Thyroid gland (tissue), 4 donors: ENCODE data around the gene MEIS3. TPM values are rescaled to one million over a fixed set of nuclear protein-coding genes. Genes with fewer than 3 reads are reported as not detected.

ENCODE experiments used
- DNase-seq, 2 donors: peaks; one replicate each; pipeline ENCODE4 v3.0.0-alpha.2; 2019
- H3K27ac ChIP-seq, 3 donors: fragments of 200-600 bp; sonication (generic); 1 replicate in 2 of 3; 2 replicates in 1 of 3; pipeline ENCODE4 v1.5.1; 2016 to 2019; ENCODE audit warnings: mild to moderate bottlenecking in 1 of 3, moderate library complexity in 1 of 3
- H3K27me3 ChIP-seq: fragments of 200-600 bp; sonication (generic); one replicate; pipeline ENCODE4 v1.5.1; 2019
- H3K36me3 ChIP-seq, 2 donors: fragments of 200-600 bp; sonication (generic); one replicate each; pipeline ENCODE4 v1.5.1; 2016 to 2019
- H3K4me1 ChIP-seq, 2 donors: fragments of 200-600 bp; sonication (generic); one replicate each; pipeline ENCODE4 v1.5.1; 2017 to 2019
- H3K4me3 ChIP-seq, 3 donors: fragments of 200-600 bp; sonication (generic); replicated peaks in 1 of 3; 1 replicate in 2 of 3; 2 replicates in 1 of 3; pipeline ENCODE4 v1.5.1; 2016; ENCODE audit warnings: mild to moderate bottlenecking in 1 of 3
- H3K9me3 ChIP-seq: fragments of 200-600 bp; sonication (generic); one replicate; pipeline ENCODE4 v1.5.1; 2017
- CTCF ChIP-seq, 6 experiments: fragments of 200-600 bp in 3 of 6; fragments of 450-650 bp in 3 of 6; sonication (generic) in 3 of 6; IDR thresholded peaks; one replicate each; pipeline ENCODE4 v1.5.1; 2016 to 2019; ENCODE audit warnings: antibody characterized with exemption in 6 of 6, mild to moderate bottlenecking in 2 of 6, inconsistent platforms in 1 of 6, moderate library complexity in 1 of 6
- POLR2A ChIP-seq, 2 donors: fragments of 450-650 bp; IDR thresholded peaks; one replicate each; pipeline ENCODE4 v1.6.1; 2017; ENCODE audit warnings: antibody characterized with exemption in 2 of 2, mild to moderate bottlenecking in 2 of 2, moderate library complexity in 1 of 2
- WGBS, 2 donors: methylation state at CpG; one replicate each; pipeline ENCODE4 v1.1.5; 2017; 5-methylcytosine and 5-hydroxymethylcytosine counted together
- intact Hi-C: fragments of 100-400 bp; cut with DNase I; formaldehyde crosslinking; loops from one replicate; pipeline ENCODE4 v1.15.1; 2023
- total RNA-seq, 4 donors: library from RNA; depleted of rRNA; stranded (reverse); fragments of >200 nt; gene quantifications; one replicate each; pipeline ENCODE4 v1.2.3, GENCODE V29; 2016

MEIS3 gene
- total RNA-seq, 4 donors from 2014 or later, result 3.6 to 15.3 (median 6.1) TPM

GRCh38 chr19:47459477-47459876 lies 40.1 kb upstream of the MEIS3 start:
- DNase-seq, result no peak
- peaks cover 0 to 6% of the 10 kb centered on the region in 2 donors for H3K4me1 ChIP-seq
- no peak for TF ChIP-seq POLR2A (IDR thresholded peaks at IDR 0.05)
- TF ChIP-seq CTCF (IDR thresholded peaks at IDR 0.05), result no peak
- peaks cover 11% of the 10 kb centered on the region for H3K27me3 ChIP-seq
- 84% methylated on average over 14 of the region's 14 CpGs for WGBS, 2 donors
- H3K4me3 ChIP-seq, result no peak overlapping the region
- intact Hi-C loops, result no loop called here
- H3K9me3 ChIP-seq, result no peaks in the 10 kb centered on the region
- no peaks in the 10 kb centered on the region for H3K36me3 ChIP-seq
- no peak overlapping the region for H3K27ac ChIP-seq

- no peak overlapping the region for H3K27ac ChIP-seq
- no peaks in the 10 kb centered on the region for H3K9me3 ChIP-seq
- WGBS, 2 donors, result 25 to 30% methylated on average over 5 of the region's 5 CpGs
- DNase-seq, result no peak
- TF ChIP-seq POLR2A (IDR thresholded peaks at IDR 0.05) (no peak), CTCF (IDR thresholded peaks at IDR 0.05) (no peak)
- H3K4me1 ChIP-seq, result peaks cover 0 to 6% of the 10 kb centered on the region in 2 donors
- H3K36me3 ChIP-seq, result no peaks in the 10 kb centered on the region
- intact Hi-C loops, result no loop called here
- no peak overlapping the region for H3K4me3 ChIP-seq
- peaks cover 11% of the 10 kb centered on the region for H3K27me3 ChIP-seq
Observed at GRCh38 chr19:47458672-47459071, 39.3 kb upstream of the MEIS3 start.

GRCh38 chr19:47456721-47457474 lies 37.6 kb upstream of the MEIS3 start:
- intact Hi-C loops, result no loop called here
- no peak overlapping the region for H3K4me3 ChIP-seq
- peaks cover 11% of the 10 kb centered on the region for H3K27me3 ChIP-seq
- no peaks in the 10 kb centered on the region for H3K36me3 ChIP-seq
- TF ChIP-seq POLR2A (IDR thresholded peaks at IDR 0.05), result no peak
- no peak for TF ChIP-seq CTCF (IDR thresholded peaks at IDR 0.05)
- no peaks in the 10 kb centered on the region for H3K9me3 ChIP-seq
- no peak overlapping the region for H3K27ac ChIP-seq
- peaks cover 0 to 6% of the 10 kb centered on the region in 2 donors for H3K4me1 ChIP-seq
- WGBS, 2 donors, result 53 to 86% methylated on average over 5 to 19 of the region's 77 CpGs
- no peak for DNase-seq

GRCh38 chr19:47450478-47450877 lies 31.2 kb upstream of the MEIS3 start:
- Histone ChIP-seq H3K27me3 (peaks cover 19% of the 10 kb centered on the region), H3K9me3 (no peaks in the 10 kb centered on the region), H3K4me1 (peaks cover 4 to 23% of the 10 kb centered on the region in 2 donors), H3K4me3 (no peak overlapping the region), H3K36me3 (no peaks in the 10 kb centered on the region), H3K27ac (no peak overlapping the region)
- TF ChIP-seq CTCF (IDR thresholded peaks at IDR 0.05) (no peak), POLR2A (IDR thresholded peaks at IDR 0.05) (no peak)
- no peak for DNase-seq
- WGBS, 2 donors, result 52 to 59% methylated on average over 7 of the region's 7 CpGs
- intact Hi-C loops, result no loop called here

- H3K27me3 ChIP-seq, result peaks cover 32% of the 10 kb centered on the region
- peaks cover 4 to 23% of the 10 kb centered on the region in 2 donors for H3K4me1 ChIP-seq
- no peak for DNase-seq
- 28 to 30% methylated on average over 9 of the region's 9 CpGs for WGBS, 2 donors
- intact Hi-C loops, result no loop called here
- H3K9me3 ChIP-seq, result no peaks in the 10 kb centered on the region
- TF ChIP-seq CTCF (IDR thresholded peaks at IDR 0.05) (no peak), POLR2A (IDR thresholded peaks at IDR 0.05) (no peak)
- H3K36me3 ChIP-seq, result no peaks in the 10 kb centered on the region
- H3K27ac ChIP-seq, result no peak overlapping the region
- no peak overlapping the region for H3K4me3 ChIP-seq
Observed at GRCh38 chr19:47448360-47448727, 29.0 kb upstream of the MEIS3 start.
